GM21381 (cell line): Measurements from ENCODE around the gene ST7.
"Not testable (repeated sequence)": the region's sequence is repeated elsewhere in the genome, so short reads cannot be mapped to it uniquely, and the experiment has no call there.

Experiments
- ATAC-seq: cut with Tn5 transposase; IDR thresholded peaks from one replicate; pipeline ENCODE4 v1.9.1; 2021; ENCODE audit warnings: mild to moderate bottlenecking, moderate library complexity; ENCODE audit not compliant: unreplicated experiment

Gene ST7

GRCh38 chr7:117119192-117119924 is 166.1 kb downstream of the ST7 start:
- peak; percentile 50 for ATAC-seq

- not testable (repeated sequence) for ATAC-seq
Measured at GRCh38 chr7:117120321-117120720, 167.0 kb downstream of the ST7 start.

DNA sequence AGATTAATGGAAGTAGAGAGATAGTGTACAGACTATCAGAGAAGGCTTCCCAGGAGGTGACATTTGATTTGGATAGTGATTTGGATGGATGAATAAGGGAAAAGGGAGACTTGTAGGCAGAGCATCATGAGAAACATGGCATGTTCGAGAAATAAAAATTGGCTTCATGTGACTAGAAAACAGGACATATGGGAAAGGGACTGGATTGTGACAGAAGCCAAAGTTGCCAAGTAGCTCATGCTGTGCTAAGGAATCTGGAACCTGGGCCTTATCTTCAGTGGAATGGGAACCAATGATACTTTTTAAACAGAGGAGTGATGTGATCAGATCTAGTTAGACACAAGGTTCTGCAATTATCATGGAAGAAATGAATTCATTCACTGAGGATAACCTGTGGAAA is 168.7 kb downstream of the ST7 start:
- ATAC-seq, result not testable (repeated sequence)

- ATAC-seq, result no peak
Measured at GRCh38 chr7:117122536-117122935, 169.2 kb downstream of the ST7 start.

- ATAC-seq, result no peak
Measured at GRCh38 chr7:117123311-117123926, 170.1 kb downstream of the ST7 start.

DNA sequence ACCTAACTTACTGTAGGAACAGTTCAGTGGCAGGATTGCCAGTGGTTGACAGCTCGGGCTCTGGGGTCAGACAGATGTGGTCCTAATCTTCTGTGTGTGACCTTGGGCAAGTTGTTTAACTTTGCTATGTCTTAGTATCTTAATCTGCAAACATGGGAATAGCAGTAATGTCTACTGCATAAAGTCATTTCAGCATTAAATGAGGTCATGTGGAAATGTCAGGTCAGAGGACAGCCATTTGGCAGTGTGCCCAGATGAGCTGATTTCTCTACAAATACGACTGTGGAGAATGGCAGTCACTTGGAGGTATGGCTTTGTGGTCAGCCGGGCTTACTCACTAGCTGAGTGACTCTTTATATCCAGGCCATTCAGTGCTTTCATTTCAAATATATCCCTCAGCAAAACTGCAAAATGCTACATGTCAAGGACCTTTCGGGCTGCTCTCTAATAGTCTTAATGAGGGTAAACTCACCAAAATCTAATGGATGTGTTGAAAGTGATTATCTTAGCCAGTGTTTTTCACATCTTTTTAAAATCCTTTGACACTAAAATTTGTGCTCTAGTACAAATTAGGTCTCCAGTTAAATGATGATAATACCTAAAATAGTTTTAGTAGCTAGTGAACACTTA is 171.4 kb downstream of the ST7 start:
- ATAC-seq, result peak; percentile 79

- no peak for ATAC-seq
Measured at GRCh38 chr7:117126676-117127075, 173.4 kb downstream of the ST7 start.

GRCh38 chr7:117127585-117128168 is 174.4 kb downstream of the ST7 start:
- no peak for ATAC-seq

GRCh38 chr7:117129521-117129955 is 176.2 kb downstream of the ST7 start:
- no peak for ATAC-seq

GRCh38 chr7:117130262-117130661 is 177.0 kb downstream of the ST7 start:
- ATAC-seq, result no peak

- ATAC-seq, result no peak
Measured at GRCh38 chr7:117132321-117133120, 179.2 kb downstream of the ST7 start.

DNA sequence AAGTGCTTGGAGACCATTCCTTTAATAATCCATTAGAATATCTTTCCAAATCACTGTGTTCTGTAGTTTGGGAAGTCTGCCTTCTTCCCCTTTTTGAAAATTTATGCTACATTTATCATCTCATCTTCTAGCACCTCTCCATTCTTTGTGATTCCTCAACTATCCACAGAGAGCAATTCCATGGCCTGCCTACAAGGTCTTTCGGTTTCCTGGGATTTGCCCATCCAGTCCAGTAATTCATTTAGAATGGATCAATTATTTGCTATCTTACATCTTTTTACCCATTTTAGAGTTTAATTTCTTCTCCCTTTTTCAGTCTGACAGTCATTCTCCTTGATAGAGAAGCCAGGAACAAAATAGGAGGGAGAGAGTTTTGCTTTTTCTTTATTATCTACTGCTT is 179.8 kb downstream of the ST7 start:
- ATAC-seq, result no peak

- ATAC-seq, result no peak
Measured at GRCh38 chr7:117134411-117134810, 181.1 kb downstream of the ST7 start.

DNA sequence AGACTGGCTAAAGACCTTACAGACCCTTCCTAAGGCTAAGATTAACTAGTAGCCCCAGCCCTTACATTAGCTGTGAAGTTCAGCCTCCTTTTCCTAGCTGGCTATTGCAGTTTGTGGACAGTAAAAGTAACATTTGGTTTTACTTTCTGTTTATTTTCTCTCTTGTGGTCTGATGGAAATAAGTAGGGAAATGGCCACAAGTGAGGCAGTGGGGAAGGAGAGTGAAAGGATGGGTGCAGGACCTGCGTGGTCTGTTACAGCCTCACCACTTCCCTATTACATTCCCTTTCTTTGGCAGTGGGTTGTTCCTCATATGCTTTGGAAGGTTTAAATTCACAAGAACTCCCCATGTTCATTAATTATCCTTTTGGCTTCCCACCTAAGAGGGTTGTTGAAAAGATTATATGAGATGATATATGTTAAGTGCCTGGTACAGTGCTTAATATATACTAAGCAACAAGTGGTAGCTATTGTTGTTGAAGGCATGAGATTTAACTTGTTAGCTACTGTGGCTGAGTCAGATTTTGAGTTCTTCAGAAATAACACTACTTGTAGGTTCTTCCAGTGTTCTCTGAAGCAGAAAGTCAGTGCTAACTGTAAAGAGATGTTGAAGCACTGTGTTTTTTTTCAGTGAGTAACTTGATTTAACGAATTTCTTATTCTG is 181.7 kb downstream of the ST7 start:
- ATAC-seq, result no peak

GRCh38 chr7:117135553-117135891 is 182.2 kb downstream of the ST7 start:
- ATAC-seq, result no peak

GRCh38 chr7:117137868-117138267 is 184.6 kb downstream of the ST7 start:
- ATAC-seq, result no peak

- ATAC-seq, result no peak
Measured at GRCh38 chr7:117138495-117138894, 185.2 kb downstream of the ST7 start.

- no peak for ATAC-seq
Measured at GRCh38 chr7:117138981-117139380, 185.7 kb downstream of the ST7 start.

- ATAC-seq, result no peak
Measured at GRCh38 chr7:117139397-117139984, 186.2 kb downstream of the ST7 start.

DNA sequence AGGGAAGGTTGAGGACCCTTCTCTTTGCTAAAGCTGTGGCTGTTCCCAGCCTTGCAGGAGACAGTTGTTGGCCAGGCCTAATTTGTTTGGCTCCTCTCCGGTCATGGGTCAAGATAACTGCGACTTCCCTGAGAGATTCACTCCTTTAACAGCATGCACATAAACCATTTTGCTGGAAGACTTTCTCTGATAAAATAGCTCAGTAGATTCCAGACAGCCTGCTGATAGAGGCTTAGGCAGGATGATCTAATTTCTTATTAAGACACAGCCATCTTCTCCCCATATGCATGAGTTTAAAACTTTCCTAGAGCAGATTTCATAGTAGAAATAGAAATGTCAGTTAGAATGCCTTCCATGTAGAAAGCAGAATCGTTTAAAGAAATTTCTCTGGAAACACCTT is 187.6 kb downstream of the ST7 start:
- ATAC-seq, result no peak
